ENCODE data around the gene ERI2.
A peak's percentile ranks its signal among the peaks of the same experiment; 100 is the strongest.

The ERI2 gene, protein sequence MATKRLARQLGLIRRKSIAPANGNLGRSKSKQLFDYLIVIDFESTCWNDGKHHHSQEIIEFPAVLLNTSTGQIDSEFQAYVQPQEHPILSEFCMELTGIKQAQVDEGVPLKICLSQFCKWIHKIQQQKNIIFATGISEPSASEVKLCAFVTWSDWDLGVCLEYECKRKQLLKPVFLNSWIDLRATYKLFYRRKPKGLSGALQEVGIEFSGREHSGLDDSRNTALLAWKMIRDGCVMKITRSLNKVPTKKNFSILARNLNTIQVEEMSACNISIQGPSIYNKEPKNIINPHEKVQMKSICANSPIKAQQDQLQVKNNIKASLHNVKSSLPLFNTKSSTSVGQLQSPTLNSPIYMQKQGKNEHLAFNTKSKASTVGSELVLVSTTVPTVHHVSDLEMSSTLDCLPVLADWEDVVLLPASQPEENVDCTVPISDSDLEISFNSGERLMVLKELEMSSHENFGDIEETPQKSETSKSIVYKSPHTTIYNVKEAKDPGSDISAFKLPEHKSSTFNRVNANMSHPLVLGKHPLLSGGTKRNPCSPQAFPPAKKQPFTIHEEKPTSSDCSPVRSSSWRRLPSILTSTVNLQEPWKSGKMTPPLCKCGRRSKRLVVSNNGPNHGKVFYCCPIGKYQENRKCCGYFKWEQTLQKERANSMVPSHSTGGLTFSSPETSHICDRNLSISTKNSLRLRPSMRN

DNA sequence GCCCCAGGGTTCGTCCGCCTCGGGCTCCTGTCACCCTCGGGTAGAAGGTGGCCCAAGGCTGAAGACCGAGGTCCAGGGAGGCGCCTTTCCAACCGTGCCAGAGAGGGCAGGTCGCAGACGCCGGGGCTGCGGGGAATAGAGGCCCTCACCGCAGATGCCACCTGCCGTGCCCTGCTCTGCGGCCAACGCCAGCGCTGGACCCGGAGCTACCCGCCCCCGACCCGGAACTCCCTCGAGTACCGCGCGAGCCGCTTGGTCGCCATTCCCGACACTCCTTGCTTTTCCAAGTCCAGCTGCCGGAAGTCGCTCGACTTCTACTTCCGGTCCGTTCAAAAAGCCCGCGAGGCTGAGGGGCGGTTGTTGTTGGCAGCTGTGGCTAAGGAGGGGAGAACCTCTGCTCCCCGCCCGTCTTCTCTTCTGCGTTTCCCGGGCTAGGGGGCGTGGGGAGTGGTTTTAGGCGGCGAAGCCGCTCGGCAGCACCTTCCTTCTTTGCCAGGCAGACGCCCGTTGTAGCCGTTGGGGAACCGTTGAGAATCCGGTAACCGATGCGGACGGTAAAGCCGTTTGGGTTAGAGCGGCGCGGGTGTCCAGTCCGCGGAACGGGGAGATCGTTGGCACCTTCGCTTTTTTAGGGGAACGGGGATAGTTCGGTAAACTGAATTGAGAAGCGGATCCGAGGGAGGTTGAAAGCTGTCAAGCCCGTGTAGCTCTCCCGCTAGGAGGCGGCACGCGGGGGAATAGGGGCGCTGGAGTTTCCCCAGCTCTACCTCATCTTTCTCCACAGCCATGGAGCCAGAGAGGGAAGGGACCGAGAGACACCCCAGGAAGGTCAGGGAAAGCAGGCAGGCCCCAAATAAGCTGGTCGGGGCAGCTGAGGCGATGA lies at the start of gene ERI2, which contains the start of gene REXO5:
ERI2 (minus strand) TSS at position 305 of the 883 bp plus-strand sequence; CDS start at position 263, 42 bp downstream.
REXO5 (plus strand) TSS at position 360 of the 883 bp plus-strand sequence; CDS start at position 787, 427 bp downstream.
- DNase-seq (ENCODE audit: low spot score), result peak; percentile 84

DNA sequence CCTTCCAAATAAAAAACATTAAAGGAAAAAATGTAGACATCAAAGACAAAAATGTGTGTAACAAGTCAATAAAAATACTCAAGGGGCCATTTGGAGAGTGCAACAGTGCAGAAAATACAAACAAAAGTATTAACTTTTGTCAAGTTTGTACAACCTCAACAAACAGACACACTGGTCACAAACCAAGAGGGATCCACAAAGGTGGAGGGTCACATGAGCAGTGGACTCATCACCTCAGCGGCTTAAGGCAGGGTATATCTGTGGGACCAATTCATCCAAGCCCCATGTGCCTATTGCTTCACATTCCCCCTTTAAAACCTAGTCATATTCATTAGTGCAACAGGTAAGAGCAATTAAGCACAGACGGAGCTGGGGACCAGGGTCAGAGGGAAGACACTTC lies 48.7 kb upstream of the ERI2 start:
- no peak for DNase-seq (ENCODE audit: low spot score)

DNA sequence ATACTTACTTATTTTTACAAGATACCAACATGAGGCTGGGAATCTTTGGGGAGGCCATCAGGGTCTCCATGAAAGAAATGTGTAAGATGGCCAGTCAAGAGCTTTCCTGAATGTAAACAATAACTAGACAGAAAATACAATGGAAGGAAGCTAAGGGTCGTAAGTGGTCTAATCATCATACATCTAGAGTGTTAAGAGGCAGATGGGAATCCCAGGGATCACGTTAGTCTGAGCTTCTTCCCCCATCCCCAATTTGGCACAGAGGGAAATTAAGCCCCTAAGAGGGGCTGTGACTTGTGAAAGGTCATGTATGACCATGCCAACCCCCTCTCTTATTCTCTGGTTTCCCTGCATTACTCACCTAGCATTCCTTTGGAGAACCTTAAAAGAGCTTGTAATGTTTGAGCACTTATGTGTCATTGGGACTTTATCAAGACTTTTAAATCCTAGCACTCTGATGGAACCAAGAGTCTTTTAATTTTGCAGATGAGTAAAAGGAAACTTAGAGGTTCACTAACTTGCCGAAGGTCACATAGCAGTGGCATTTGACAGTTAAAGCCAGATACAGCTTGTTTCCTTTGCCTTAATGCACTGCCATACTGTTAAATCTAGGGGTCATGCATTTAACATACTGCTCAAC lies 47.8 kb upstream of the ERI2 start:
- DNase-seq (ENCODE audit: low spot score), result no peak

DNA sequence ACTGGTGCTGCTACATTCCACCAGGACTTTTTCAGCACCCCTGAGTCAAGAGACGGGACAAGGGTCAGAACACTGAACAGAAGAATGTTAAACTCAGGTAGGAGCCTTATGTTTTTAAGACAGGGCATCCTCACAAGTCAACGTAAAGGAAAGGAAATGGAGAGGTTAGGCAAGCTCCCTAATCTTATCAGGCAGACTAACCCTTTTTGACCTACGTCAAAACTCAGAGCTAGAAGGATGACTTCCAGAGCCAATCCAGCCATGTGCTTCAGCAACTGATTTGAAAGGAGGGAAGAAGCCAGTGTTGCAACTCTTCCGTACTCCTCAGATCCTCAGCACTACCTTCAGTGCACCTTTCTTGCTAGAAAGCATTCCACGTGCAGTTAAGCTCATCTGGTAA lies 46.9 kb upstream of the ERI2 start:
- no peak for DNase-seq (ENCODE audit: low spot score)

DNA sequence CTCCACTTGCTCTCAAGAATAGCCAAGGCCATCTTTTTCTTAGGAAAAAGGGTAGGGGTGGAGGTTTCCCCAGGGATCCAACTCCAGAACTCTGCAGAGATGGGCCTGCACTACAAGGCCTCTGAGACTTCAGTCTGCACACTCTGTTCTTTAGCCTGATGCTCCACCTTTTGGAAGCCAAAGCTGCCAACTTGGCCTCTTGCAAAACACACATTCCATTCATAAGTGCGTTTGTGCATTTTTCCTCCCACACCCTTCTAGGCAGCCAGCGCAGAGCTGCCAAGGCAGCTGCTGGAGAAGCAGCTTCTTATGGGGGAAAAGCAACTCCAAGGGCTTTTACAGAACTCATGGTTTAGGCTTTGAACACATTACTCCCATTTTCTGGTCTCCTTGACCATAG lies 45.3 kb upstream of the ERI2 start:
- no peak for DNase-seq (ENCODE audit: low spot score)

DNA sequence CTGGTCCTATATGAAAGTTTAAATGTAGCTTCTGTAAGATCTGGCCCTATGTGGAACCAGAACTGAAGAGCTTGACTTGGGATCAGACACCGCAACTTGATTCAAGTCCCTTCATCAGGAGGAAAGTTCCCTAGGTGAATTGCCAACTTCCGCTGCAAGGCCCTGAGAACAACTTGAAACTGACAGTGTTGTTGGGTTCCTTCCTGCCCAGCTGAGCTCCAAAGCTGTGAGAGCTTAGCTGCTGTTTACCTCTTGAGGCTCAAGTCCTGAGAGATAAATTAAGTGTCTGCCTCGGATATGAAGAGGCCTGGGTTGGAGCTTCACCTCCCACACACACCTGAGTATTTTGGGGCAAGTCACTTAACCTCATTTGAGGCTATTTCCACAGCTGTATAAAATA lies 44.7 kb upstream of the ERI2 start:
- no peak for DNase-seq (ENCODE audit: low spot score)

DNA sequence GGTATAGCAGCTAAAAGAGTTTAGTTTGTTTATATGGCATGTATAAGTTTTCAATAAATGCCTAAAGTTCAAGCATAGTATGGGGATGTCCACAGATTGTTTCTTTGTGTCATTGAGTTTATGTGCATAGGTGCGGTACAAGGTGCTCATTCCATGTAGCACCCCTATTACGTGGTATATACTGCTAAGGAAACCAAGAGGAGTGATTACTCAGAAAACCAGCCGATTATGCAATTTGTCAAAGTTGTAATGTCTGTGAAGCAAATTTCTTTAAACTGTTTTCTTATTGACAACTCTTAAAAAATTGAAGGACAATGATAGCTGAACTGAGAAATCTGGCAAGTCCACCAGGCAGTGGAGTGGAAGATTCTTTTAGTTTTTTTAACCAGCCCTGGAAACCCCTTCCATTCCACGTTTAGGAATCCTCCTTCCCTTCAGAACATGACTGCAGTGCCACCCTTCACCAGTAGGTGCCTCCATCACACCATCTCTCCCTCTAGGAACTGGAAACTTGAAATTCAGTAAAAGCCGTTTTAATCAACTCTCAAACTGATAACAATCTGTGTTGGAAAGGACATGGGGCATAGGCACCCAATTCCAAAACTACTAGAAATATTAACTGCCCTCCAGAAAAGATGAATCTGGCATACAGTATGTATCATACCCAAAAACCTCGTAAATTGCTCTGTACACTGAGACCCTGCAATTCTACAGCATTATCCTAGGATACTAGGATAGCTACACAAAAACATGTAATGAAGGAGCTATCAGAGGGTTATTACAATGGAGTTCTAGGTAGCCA lies 43.5 kb upstream of the ERI2 start:
- DNase-seq (ENCODE audit: low spot score), result peak; percentile 77

DNA sequence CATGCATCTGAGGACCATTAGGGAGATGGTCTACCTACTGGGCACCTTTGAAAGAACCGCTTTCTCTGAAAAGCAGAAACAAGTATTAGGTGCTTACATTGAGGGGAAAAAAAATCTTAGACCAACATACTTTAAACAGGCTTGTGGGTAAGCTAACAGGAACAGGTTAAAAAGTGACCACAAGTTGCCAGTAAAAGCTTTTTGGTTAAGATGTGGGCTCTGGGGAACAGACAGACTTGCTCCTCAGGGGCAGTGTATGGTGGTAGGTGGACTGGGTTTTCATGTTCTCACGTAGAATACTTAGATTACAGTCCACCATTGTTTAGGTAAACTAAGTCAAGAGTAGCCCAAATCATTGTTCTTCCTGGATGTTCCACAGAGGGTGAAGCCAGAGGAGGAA lies 41.3 kb upstream of the ERI2 start:
- no peak for DNase-seq (ENCODE audit: low spot score)

DNA sequence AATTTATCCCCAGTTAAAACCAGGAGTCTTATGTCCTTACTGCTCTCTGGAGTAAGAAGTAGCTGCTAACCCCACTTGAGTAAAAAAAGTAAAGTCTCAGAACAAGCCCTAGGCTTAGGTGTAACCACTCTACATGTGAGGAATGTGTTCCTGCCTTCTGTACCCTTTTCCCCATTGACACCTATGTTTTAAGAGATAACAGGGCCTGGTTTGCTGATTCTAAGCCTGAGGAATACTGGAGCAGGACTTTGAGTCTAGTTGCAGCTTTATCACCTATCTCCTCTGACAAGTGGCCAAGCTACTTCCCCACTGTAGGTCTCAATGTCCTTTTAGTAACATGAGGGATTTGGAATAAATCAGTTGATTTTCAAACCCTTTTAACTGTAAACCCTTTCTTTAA lies 40.3 kb upstream of the ERI2 start:
- no peak for DNase-seq (ENCODE audit: low spot score)

DNA sequence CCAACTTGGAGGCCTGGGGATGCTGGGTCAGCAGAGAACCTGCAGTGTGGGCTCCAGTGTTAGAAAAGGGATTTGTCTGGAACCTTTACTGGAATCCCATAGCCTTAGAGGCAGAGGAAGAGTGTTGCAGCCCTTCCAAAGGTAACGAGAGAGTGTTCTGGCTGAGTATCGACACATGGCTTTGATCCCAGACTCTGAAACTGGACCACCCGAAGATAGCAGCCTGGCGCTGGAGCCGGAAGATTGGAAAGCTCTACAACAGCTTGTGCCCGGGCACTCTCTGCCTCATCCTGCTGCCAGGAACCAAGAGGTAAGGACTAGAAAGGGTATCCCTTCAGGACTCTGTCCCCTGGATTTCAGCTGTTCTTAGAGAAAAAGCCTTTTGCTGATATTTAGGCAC lies 39.8 kb upstream of the ERI2 start:
- DNase-seq (ENCODE audit: low spot score), result no peak

DNA sequence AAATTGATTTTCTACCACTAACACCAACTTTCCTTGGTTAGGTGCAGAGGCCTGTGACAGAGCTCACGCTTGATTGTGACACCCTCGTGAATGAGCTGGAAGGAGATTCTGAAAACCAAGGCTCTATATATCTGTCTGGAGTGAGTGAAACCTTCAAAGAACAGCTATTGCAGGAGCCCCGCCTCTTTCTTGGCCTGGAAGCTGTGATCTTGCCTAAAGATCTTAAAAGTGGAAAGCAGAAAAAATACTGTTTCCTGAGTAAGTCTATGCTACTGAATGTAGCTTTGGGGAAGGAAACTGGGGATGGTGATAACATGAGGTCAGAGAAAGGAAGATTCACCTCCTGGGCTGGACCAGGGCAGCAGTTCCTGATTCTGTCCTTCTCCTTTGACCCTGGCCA lies 38.3 kb upstream of the ERI2 start:
- no peak for DNase-seq (ENCODE audit: low spot score)

DNA sequence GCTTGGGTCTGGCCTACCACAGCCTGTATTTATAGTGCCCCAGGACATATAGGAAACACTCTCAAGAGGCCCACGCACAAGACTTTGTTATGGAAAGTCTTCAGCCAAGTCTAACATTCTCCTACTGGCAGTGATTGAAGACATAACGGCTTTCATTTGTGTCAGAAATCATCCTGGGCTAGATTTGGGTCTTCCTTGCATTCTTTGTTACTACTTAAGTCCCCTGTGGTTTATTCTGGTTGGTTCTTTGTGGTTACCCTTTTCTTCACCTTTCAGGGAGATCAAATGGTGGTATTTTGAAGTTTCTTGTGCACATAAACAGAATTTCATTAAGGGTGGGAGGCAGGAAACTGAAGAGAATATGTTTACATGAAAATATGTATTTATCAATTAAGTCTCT lies 37.8 kb upstream of the ERI2 start:
- DNase-seq (ENCODE audit: low spot score), result no peak

DNA sequence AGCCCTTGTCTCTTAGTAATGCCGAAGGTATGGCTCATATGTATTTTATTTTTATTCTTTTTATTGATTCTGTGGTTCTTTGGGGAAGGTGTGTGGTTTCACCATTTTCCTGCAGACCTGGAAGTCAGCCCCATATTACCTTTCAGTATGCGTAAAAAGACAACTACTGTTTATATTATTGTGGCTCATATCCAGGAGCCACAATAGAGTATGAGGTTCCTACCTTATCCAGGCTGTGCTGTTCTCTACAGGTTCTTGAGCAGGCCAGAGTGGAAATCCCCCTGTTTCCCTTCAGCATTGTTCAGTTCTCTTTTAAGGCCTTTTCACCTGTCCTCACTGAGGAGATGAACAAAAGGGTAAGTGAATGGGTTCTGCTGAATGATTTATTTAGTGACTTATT lies 33.2 kb upstream of the ERI2 start:
- no peak for DNase-seq (ENCODE audit: low spot score)

DNA sequence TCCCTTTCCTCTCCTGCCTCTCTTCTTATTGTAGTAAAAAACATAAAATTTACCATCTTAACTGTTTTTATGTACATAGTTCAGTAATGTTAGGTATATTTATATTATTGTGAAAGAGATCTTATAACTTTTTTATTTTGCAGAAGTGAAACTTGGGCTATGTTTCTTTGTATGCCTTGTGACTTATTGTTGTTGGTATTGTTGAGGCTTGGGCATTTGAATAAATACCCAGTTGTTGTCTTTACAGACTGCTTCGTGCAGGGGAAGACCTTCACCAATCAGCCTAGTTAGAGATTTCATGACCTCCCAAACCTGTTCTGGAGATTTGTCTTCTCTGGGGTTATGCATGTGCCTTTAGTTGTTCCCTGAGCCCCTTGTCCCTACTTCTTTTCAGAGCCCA lies 32.0 kb upstream of the ERI2 start:
- DNase-seq (ENCODE audit: low spot score), result no peak

DNA sequence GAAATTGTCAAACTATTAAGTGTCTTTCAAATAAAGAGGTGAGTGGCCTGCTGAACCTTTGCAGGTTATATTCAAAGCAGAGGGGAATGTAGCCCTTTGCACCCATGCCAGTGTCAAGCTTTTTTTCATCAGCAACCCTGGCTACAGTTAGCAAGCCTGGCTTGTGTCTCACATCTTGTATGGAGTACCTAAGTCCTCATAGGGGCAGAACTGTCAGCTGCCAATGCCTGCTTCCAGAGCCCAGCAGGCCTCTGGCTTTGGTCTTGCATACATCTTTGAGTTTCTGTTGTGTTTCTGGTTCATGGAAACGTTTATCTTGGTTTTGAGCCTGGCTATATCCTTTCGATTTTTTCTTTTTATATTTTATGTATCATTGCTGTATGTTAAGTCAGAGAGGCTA lies 26.8 kb upstream of the ERI2 start:
- no peak for DNase-seq (ENCODE audit: low spot score)

DNA sequence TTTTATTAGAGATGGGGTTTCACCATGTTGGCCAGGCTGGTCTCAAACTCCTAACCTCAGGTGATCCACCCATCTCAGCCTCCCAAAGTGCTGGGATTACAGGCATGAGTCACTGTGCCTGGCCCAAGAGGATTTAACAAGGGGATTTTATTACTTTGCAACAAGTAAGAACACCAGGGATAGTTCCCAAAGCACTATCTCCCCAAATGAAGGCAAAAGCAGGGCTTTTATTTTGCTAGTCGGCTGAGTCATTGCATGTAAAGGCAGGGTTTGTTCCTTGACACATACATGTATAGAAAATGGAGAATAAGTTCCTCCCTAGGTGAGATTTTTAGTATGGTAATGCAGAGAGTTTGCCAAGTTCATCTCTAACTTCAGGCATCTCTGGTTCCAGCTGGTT lies 24.1 kb upstream of the ERI2 start:
- DNase-seq (ENCODE audit: low spot score), result peak; percentile 26

DNA sequence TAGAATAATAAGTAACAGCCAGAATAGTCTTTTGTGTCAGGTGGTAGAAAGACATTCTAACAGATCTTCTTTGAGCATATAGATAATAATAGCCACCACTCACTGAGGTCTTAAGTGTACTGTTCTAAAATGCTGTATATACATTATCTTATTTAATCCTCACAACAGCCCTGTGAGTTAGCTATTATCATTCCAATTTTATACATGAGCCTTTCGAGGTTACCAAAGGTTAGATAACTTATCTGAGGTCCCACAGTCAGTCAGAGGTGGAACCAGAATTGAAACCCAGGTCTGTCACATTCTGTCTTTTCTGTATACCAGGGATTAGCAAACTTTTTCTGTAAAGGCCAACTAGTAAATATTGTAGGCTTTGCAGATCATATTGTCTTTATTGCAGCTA lies 23.3 kb upstream of the ERI2 start:
- peak; percentile 30 for DNase-seq (ENCODE audit: low spot score)

DNA sequence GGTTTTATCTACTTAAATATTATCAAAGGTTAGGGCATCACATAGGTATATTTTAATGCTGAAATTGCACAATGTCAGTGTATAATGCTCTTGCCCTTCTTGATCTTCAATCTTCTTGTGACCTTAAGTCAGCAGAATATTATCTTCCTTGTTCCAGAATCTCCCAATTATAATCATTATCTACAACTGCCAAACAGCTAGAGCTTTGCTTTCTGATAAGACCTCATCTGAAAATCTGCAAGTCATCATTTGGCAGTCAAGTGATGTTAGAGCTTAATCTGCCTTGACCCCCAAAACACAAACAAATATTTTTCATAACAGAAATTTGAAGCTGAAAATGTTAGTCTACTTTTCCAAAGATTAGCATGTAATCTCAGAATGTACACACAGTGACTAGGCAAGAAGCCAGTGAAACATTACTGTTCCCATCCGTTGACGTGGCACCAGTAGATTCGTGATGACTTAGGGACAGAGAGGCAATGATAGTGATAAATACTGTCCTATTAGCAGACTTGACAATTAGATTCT lies 19.8 kb upstream of the ERI2 start:
- peak; percentile 82 for DNase-seq (ENCODE audit: low spot score)

DNA sequence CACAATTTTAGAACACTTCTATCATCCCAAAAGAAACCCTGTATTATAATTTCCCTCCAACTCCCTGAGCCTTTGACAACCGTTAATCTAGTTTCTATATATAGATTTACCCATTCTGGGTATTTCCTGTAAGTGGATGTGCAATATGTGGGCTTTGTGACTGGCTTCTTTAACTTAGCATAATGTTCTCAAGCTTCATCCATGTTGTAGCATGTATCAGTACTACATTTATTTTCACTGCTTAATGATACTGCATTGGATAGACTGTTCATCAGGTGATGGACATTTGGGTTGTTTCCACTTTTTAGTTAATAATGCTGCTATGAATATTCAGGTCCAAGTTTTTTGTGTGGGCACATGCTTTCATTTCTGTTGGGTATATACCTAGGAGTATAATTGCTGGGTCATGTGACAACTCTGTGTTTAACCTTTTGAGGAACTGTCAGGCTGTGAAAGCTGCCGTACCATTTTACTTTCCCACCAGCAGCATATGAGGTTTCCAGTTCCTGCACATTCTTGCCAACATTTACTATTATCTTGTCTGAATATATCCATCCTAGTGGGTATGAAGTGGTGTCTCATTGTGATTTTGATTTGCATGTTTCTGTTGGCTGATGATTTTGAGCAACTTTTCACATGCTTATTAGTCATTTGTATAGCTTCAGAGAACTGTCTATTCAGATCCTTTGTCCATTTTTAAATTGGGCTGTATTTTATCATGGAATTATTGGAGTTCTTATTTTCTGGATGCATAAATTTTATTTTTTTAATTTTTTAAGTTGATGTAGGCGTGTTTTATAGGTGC lies 16.5 kb upstream of the ERI2 start:
- DNase-seq (ENCODE audit: low spot score), result no peak

DNA sequence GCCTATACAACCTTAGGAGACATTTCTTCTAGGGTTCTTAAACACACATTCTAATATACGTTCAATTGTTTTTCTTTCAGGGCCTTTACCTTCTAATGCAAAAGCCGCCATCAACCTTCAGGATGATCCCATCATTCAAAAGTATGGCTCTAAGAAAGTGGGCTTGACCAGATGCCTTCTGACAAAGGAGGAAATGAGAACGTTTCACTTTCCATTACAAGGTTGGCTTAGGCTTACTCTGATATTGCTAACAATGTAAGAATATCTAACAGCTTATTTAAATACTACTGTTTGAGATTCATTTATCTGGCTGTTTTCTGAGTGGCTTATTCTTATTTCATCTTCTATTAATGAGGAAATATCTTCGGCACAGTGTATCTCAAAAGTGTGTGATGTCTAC lies 15.4 kb upstream of the ERI2 start:
- no peak for DNase-seq (ENCODE audit: low spot score)
